HG02973 (cell line): ENCODE data around the gene PFKFB1.

Source experiments
- ATAC-seq: cut with Tn5 transposase; IDR thresholded peaks from one replicate; pipeline ENCODE4 v1.9.1; 2021; ENCODE audit warnings: moderate library complexity; ENCODE audit not compliant: unreplicated experiment

The PFKFB1 gene

GRCh38 chrX:54994099-54994498 lies at the start of gene PFKFB1:
PFKFB1 (minus strand) TSS chrX:54994188; CDS start chrX:54994007, 181 bp downstream.
- no peak for ATAC-seq

DNA sequence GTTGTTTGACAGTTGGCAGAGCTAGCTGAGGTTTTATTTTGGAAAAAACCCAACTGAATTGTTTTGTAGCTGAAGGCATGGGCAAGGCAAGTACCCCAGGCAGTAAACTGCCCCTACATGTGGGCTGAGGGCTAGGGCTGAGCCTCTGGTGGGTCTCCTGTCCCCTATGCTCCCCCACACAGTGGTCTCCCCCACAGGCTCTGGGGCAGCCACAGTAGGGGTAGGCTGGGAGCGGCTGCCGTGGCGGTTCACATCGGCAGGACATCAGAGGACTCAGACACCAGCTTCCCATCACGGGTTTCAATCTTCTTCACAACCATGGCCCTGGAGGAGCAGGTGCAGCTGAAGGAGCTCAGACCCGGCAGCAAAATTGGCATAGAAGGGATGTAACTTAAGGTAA lies 47.5 kb upstream of the PFKFB1 start:
- no peak for ATAC-seq

DNA sequence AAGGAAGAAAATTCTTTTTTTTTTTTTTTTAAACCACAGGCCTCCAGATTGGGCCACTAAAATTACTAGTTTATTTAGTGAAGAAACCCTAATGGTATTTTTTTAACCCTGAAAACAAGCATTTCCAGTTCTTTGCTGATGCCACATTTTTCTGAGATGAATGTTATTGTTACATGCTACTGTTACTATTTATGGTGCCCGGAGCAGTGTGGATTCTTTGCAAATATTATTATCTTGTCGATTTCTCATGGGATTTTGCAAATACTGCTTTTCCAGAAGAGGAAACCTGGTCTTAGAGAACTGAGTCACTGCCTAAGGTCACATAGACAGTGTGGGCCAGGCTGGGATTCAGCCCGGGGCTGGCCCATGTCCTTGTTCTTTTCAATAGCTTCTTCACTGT lies 45.5 kb upstream of the PFKFB1 start:
- ATAC-seq, result no peak

DNA sequence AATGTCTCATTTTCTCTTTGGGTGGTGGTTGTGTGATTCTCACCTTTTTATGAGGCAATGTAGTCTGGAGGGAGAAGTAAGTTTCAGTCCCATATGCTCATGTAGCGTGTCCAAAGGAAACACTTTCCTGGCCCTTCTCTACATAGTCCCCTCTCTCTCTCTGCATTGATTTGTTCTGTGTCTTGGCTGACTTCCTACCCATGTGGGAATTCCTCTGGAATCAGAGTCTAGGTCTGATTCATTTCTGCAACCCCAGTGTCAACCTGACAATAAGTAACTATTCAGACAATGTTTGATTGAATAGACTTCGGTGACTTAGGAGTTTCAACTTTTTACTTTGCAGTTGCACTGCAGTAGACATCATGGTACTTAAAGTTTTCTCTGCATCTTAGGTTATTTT lies 39.4 kb upstream of the PFKFB1 start:
- no peak for ATAC-seq

DNA sequence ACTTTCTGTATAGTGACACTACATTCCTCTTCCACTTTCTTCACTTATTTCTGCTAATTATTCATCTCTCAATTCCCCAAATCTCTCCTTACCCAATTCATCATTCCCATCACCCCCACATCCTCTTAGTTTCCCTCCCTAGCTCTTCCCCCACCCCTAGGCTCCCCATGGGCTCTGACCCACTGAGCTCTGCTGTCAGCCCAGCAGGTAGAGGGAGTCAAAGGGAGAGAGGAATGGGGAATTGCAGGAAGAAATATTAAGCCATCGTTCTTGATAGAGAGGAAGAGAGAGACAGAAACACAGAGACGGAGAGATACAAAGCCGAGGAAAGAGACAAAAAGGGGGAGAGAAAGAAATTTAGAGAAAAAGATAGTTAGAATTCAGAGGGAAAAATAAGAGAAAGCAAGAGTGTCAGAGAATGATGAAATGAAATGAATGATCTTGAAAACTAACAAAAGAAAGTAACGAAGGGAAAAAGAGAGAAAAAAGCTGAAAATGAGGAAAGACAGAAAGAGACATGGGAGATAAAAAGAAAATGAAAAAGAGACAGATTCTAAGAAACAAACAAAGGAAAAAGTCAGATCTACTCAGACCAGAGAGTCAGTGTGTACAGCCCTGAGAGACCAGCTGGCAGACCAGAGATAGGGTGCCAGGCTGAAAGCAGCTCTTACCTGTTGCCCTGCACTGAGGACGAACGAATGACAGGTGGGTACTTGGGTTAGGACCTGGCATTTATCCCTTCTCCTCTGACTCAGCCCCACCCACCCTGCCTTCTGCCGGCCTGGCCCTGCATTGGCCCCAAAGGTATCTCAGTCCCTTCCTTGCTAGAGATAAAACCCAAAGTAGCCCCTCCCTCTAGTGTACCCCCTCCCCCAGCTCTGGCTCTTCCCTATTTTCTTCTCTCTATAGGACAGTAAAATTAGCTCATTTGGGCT lies 36.5 kb upstream of the PFKFB1 start, which contains the start of gene ALAS2:
Gene ALAS2 (minus strand): TSS at position 707 of the 935 bp plus-strand sequence. CDS start 4,977 bp downstream, outside the sequence.
- no peak for ATAC-seq

GRCh38 chrX:55029291-55029690 lies 35.3 kb upstream of the PFKFB1 start:
- ATAC-seq, result no peak

GRCh38 chrX:55028611-55029010 lies 34.6 kb upstream of the PFKFB1 start:
- no peak for ATAC-seq

GRCh38 chrX:55028040-55028439 lies 34.1 kb upstream of the PFKFB1 start:
- no peak for ATAC-seq

GRCh38 chrX:55026840-55027239 lies 32.9 kb upstream of the PFKFB1 start:
- ATAC-seq, result no peak

- ATAC-seq, result no peak
Observed at GRCh38 chrX:55026143-55026542, 32.2 kb upstream of the PFKFB1 start.

DNA sequence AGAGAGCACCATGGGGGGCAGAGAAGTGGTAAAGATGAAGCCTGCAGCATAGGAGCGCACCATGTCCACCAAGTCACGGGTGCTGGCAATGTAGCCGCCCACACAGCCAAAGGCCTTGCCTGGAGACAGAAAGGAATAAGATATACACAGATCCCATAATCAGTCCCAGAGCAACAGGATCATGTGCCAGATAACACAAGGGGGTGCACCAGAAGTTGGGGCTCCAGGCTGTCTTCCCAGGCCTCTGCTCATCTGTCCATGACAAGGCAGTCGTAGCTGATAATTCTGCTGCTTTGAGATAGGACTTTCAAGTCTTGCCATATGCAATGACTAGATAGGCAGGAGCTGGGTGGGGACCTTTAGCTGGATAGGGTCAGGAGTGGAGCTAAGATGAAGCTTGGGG lies 20.9 kb upstream of the PFKFB1 start:
- ATAC-seq, result no peak

DNA sequence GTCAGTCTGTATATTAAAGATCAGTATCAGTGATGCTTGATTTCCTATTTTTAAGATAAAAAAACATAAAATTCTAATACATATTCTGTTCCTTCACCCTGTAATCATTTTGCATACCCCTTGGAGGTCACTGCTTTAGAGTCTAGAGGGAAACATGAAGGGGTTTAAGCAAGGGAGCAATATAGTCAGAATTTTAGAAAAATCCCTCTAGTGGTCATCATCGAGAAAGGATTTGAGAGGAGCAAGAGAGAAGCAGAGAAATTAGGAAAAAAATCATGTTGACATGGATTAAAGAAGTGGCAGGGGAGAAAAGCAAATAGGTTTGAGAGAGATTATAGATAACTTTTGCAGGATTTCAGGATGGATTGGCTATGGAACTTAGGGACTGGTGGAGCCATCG lies 17.3 kb upstream of the PFKFB1 start:
- no peak for ATAC-seq

- no peak for ATAC-seq
Observed at GRCh38 chrX:55008571-55009358, 14.8 kb upstream of the PFKFB1 start.

- ATAC-seq, result no peak
Observed at GRCh38 chrX:55007656-55008055, 13.7 kb upstream of the PFKFB1 start.

- no peak for ATAC-seq
Observed at GRCh38 chrX:55006827-55007621, 13.0 kb upstream of the PFKFB1 start.

- ATAC-seq, result no peak
Observed at GRCh38 chrX:55005256-55005655, 11.3 kb upstream of the PFKFB1 start.

- no peak for ATAC-seq
Observed at GRCh38 chrX:55004231-55004630, 10.2 kb upstream of the PFKFB1 start.

- ATAC-seq, result peak; percentile 94
Observed at GRCh38 chrX:54999717-55000598, 6.0 kb upstream of the PFKFB1 start, which contains the start of gene APEX2. APEX2 (plus strand) TSS chrX:55000363; CDS start chrX:55000423, 60 bp downstream.

DNA sequence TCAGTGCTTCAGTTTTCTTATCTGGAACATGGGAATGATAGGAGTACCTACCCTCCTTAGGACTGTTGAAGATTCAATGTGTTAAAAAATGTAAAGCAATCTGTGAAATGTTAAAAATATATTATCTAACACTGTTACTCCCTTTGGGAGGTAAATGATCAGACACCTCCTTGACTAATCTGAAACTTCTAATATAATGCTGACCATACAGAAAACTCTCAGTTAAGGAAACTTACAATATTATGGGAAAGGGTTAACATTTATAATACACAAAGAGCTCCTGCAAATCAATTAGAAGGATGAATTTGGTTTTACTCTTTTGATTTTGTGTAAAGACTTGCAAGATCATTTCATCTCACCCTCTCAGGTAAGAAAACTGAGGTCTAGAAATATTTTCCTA lies 1.6 kb upstream of the PFKFB1 start:
- ATAC-seq, result no peak
